IPS-18a (cell line): Measurements from ENCODE around the gene MAD2L1BP.
"Not testable (repeated sequence)": the region's sequence is repeated elsewhere in the genome, so short reads cannot be mapped to it uniquely, and the experiment has no call there.

Experiments used
- H3K27ac ChIP-seq: one replicate; pipeline ENCODE4 v1.5.1; 2013; ENCODE audit warnings: low read length
- H3K27me3 ChIP-seq: one replicate; pipeline ENCODE4 v1.6.1; 2013; ENCODE audit warnings: mild to moderate bottlenecking, low read length; ENCODE audit not compliant: control insufficient read depth, insufficient read depth
- H3K36me3 ChIP-seq: one replicate; pipeline ENCODE4 v1.6.1; 2013; ENCODE audit warnings: low read depth, low read length; ENCODE audit not compliant: control insufficient read depth
- H3K4me1 ChIP-seq: one replicate; pipeline ENCODE4 v1.6.1; 2013; ENCODE audit warnings: low read depth, low read length; ENCODE audit not compliant: control insufficient read depth
- H3K4me3 ChIP-seq: one replicate; pipeline ENCODE4 v1.5.1; 2013; ENCODE audit warnings: low read length
- H3K9ac ChIP-seq: one replicate; pipeline ENCODE4 v1.6.1; 2013; ENCODE audit warnings: mild to moderate bottlenecking, low read length, moderate library complexity
- H3K9me3 ChIP-seq: one replicate; pipeline ENCODE4 v1.6.1; 2013; ENCODE audit warnings: low read depth, low read length; ENCODE audit not compliant: control insufficient read depth

The MAD2L1BP gene

GRCh38 chr6:43647613-43648012, 12.0 kb downstream of the MAD2L1BP start:
- no peak overlapping the region for H3K4me3 ChIP-seq
- H3K36me3 ChIP-seq: no peaks in the 10 kb centered on the region
- no peak overlapping the region for H3K9ac ChIP-seq
- H3K9me3 ChIP-seq: no peaks in the 10 kb centered on the region
- H3K27me3 ChIP-seq: no peaks in the 10 kb centered on the region
- H3K27ac ChIP-seq: no peak overlapping the region
- peaks cover 4% of the 10 kb centered on the region for H3K4me1 ChIP-seq

- H3K27me3 ChIP-seq: no peaks in the 10 kb centered on the region
- H3K4me1 ChIP-seq: peaks cover 4% of the 10 kb centered on the region
- H3K9ac ChIP-seq: no peak overlapping the region
- H3K36me3 ChIP-seq: no peaks in the 10 kb centered on the region
- no peak overlapping the region for H3K27ac ChIP-seq
- no peaks in the 10 kb centered on the region for H3K9me3 ChIP-seq
- H3K4me3 ChIP-seq: no peak overlapping the region
Observed at GRCh38 chr6:43648248-43648647, 12.6 kb downstream of the MAD2L1BP start.

- H3K4me1 ChIP-seq, H3K9ac ChIP-seq, H3K27ac ChIP-seq, H3K9me3 ChIP-seq, H3K36me3 ChIP-seq, H3K27me3 ChIP-seq, H3K4me3 ChIP-seq: not testable (repeated sequence)
Observed at GRCh38 chr6:43652822-43653221, 17.2 kb downstream of the MAD2L1BP start.

GRCh38 chr6:43657221-43657802, 21.7 kb downstream of the MAD2L1BP start:
- H3K4me3 ChIP-seq: no peak overlapping the region
- no peak overlapping the region for H3K9ac ChIP-seq
- no peaks in the 10 kb centered on the region for H3K36me3 ChIP-seq
- H3K4me1 ChIP-seq: peaks cover 4% of the 10 kb centered on the region
- no peaks in the 10 kb centered on the region for H3K27me3 ChIP-seq
- no peak overlapping the region for H3K27ac ChIP-seq
- H3K9me3 ChIP-seq: no peaks in the 10 kb centered on the region

- Histone ChIP-seq H3K9me3 (no peaks in the 10 kb centered on the region), H3K4me3 (no peak overlapping the region), H3K9ac (no peak overlapping the region), H3K36me3 (no peaks in the 10 kb centered on the region), H3K27ac (no peak overlapping the region), H3K27me3 (no peaks in the 10 kb centered on the region), H3K4me1 (peaks cover 4% of the 10 kb centered on the region)
Observed at GRCh38 chr6:43658161-43658560, 22.5 kb downstream of the MAD2L1BP start.

- not testable (repeated sequence) for H3K4me1 ChIP-seq, H3K4me3 ChIP-seq, H3K9ac ChIP-seq, H3K9me3 ChIP-seq, H3K27me3 ChIP-seq, H3K27ac ChIP-seq, H3K36me3 ChIP-seq
Observed at GRCh38 chr6:43662948-43663347, 27.3 kb downstream of the MAD2L1BP start.

- Histone ChIP-seq H3K27ac (no peak overlapping the region), H3K4me3 (no peak overlapping the region), H3K36me3 (no peaks in the 10 kb centered on the region), H3K4me1 (peaks cover 18% of the 10 kb centered on the region), H3K27me3 (no peaks in the 10 kb centered on the region), H3K9me3 (no peaks in the 10 kb centered on the region), H3K9ac (no peak overlapping the region)
Observed at GRCh38 chr6:43665376-43665775, 29.7 kb downstream of the MAD2L1BP start.

GRCh38 chr6:43666196-43666920, 30.7 kb downstream of the MAD2L1BP start:
- H3K9ac ChIP-seq: no peak overlapping the region
- H3K9me3 ChIP-seq: no peaks in the 10 kb centered on the region
- H3K27me3 ChIP-seq: no peaks in the 10 kb centered on the region

GRCh38 chr6:43667245-43668150, 31.9 kb downstream of the MAD2L1BP start:
- peaks cover 18% of the 10 kb centered on the region for H3K4me1 ChIP-seq
- H3K4me3 ChIP-seq: peak overlapping the region; percentile 54
- no peaks in the 10 kb centered on the region for H3K9me3 ChIP-seq
- H3K27me3 ChIP-seq: no peaks in the 10 kb centered on the region
- H3K27ac ChIP-seq: no peak overlapping the region
- H3K9ac ChIP-seq: no peak overlapping the region
- H3K36me3 ChIP-seq: peaks cover 15% of the 10 kb centered on the region

More at GRCh38 chr6:43666196-43666920, 30.7 kb downstream of the MAD2L1BP start:
- H3K27ac ChIP-seq: no peak overlapping the region
- peaks cover 18% of the 10 kb centered on the region for H3K4me1 ChIP-seq
- H3K36me3 ChIP-seq: peaks cover 8% of the 10 kb centered on the region
- H3K4me3 ChIP-seq: no peak overlapping the region

- Histone ChIP-seq H3K4me3 (peak overlapping the region; percentile 54), H3K36me3 (peaks cover 16% of the 10 kb centered on the region), H3K27me3 (no peaks in the 10 kb centered on the region), H3K27ac (no peak overlapping the region), H3K4me1 (peaks cover 18% of the 10 kb centered on the region), H3K9ac (no peak overlapping the region), H3K9me3 (no peaks in the 10 kb centered on the region)
Observed at GRCh38 chr6:43668151-43669028, 32.8 kb downstream of the MAD2L1BP start.
